Aorta (tissue), 5 donors: ENCODE data around the gene SAMD15. TPM values are rescaled to one million over a fixed set of nuclear protein-coding genes. Genes with fewer than 3 reads are reported as not detected.

Source experiments
- ATAC-seq: fragments of 200-7000 bp; cut with Tn5 transposase; one replicate; pipeline ENCODE4 v1.9.1; 2022; ENCODE audit warnings: moderate library complexity; ENCODE audit not compliant: low FRiP score
- DNase-seq, 2 donors: peaks; one replicate each; pipeline ENCODE4 v3.0.0-alpha.2; 2020
- H3K27ac ChIP-seq, 2 donors: one replicate each; pipeline ENCODE4 v1.5.1; 2013; ENCODE audit warnings: low read length in 2 of 2, mild to moderate bottlenecking in 2 of 2, moderate library complexity in 2 of 2, control low read depth in 1 of 2, inconsistent platforms in 1 of 2, low read depth in 1 of 2
- H3K27me3 ChIP-seq, 2 donors: one replicate each; pipeline ENCODE4 v1.6.1; 2013; ENCODE audit warnings: control low read depth in 1 of 2, low read length in 1 of 2, mild to moderate bottlenecking in 1 of 2, moderate library complexity in 1 of 2; ENCODE audit not compliant: insufficient read depth in 2 of 2, control insufficient read depth in 1 of 2
- H3K36me3 ChIP-seq, 2 donors: one replicate each; pipeline ENCODE4 v1.6.1; 2013; ENCODE audit warnings: control low read depth in 1 of 2, low read length in 1 of 2, mild to moderate bottlenecking in 1 of 2; ENCODE audit not compliant: insufficient read depth in 2 of 2, control insufficient read depth in 1 of 2
- H3K4me1 ChIP-seq, 2 donors: one replicate each; pipeline ENCODE4 v1.6.1; 2013; ENCODE audit warnings: low read length in 2 of 2, control low read depth in 1 of 2, mild to moderate bottlenecking in 1 of 2, moderate library complexity in 1 of 2; ENCODE audit not compliant: insufficient read depth in 2 of 2, control insufficient read depth in 1 of 2
- H3K4me3 ChIP-seq, 2 donors: one replicate each; pipeline ENCODE4 v1.5.1; 2013; ENCODE audit warnings: low read length in 2 of 2, control low read depth in 1 of 2, mild to moderate bottlenecking in 1 of 2
- H3K9me3 ChIP-seq: one replicate; pipeline ENCODE4 v1.6.1; 2013; ENCODE audit warnings: mild to moderate bottlenecking, low read length; ENCODE audit not compliant: control insufficient read depth
- WGBS, 2 donors: extraction: QIAGEN DNeasy Blood & Tissue Kit; methylation state at CpG; one replicate each; pipeline ENCODE4 v1.1.7; 2013; 5-methylcytosine and 5-hydroxymethylcytosine counted together
- intact Hi-C, 2 donors: fragments of 100-400 bp; cut with DNase I; formaldehyde crosslinking; loops; one replicate each; pipeline versions ENCODE4 v1.14.2 to v1.15.0; 2022
- polyA plus RNA-seq, 2 donors: library from polyadenylated mRNA; stranded (reverse); fragments of 200-250 nt; gene quantifications; one replicate each; pipeline ENCODE4 v1.2.3, GENCODE V29; 2013
- total RNA-seq, 2 donors: library from RNA; stranded (reverse); fragmentation: NEBNext Ultra II Directional; extraction: Animal tissue kit (Norgen Biotek cat#: 25700); gene quantifications; one replicate each; pipeline ENCODE4 v1.2.1, GENCODE V29; 2021
- donor health status: healthy with polysubstance abuse.
- donor health status: Bipolar disorder and iron deficiency.
- donor health status: DM: no; HTN: no; CAD: no.
- donor health status: DM: no; HTN: no; CAD: no.
- donor health status: DM: yes; HTN: yes; CAD: no.

Gene SAMD15
- total and polyA plus RNA-seq, 4 donors: 0.36 to 7.4 (median 0.57) TPM

DNA sequence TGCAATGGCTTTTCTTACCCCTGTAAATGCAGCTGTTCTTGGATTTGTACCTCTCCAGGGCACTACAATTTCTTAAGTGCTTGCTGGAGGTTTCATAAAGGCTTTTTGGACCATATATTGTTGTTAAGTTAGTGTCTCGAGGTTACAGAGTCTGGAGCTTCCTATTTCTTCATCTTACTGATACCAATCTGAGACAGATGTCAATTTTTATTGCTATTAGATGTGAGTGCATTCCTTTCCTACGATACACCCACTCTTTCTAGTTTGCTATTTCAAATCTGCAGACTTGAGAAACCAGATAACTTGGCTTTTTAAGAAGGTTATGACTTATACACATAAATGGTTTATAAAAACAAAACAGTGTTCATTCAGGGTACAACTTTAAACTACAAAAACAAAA lies 44.0 kb downstream of the SAMD15 start:
- Histone ChIP-seq H3K9me3 (peaks cover 4% of the 10 kb centered on the region), H3K27ac (no peak overlapping the region), H3K4me3 (no peak overlapping the region), H3K27me3 (no peaks in the 10 kb centered on the region), H3K4me1 (no peaks in the 10 kb centered on the region), H3K36me3 (peaks cover 7 to 9% of the 10 kb centered on the region in 2 donors)
- ATAC-seq: no peak
- intact Hi-C loops: no loop called here
- DNase-seq: no peak
- 34 to 78% methylated on average over 2 of the region's 2 CpGs for WGBS, 2 donors

- no peaks in the 10 kb centered on the region for H3K4me1 ChIP-seq
- H3K9me3 ChIP-seq: peaks cover 4% of the 10 kb centered on the region
- H3K36me3 ChIP-seq: peaks cover 17 to 20% of the 10 kb centered on the region in 2 donors
- ATAC-seq (no peak), DNase-seq (no peak)
- no peak within 1 kb of the TSS for H3K4me3 ChIP-seq
- 98 to 100% methylated on average over 1 of the region's 1 CpG for WGBS, 2 donors
- no peaks in the 10 kb centered on the region for H3K27me3 ChIP-seq
- H3K27ac ChIP-seq: no peak within 1 kb of the TSS
- intact Hi-C loops: no loop called here
These were observed 46.2 kb downstream of the SAMD15 start, which contains the start of gene NOXRED1 for GRCh38 chr14:77423423-77423822. Gene NOXRED1, minus strand, starts transcription at chr14:77423523. Its CDS starts 634 bp downstream, at chr14:77422889.

GRCh38 chr14:77424862-77425261 lies 47.7 kb downstream of the SAMD15 start:
- Histone ChIP-seq H3K4me1 (no peaks in the 10 kb centered on the region), H3K27me3 (no peaks in the 10 kb centered on the region), H3K27ac (no peak overlapping the region), H3K9me3 (peaks cover 2% of the 10 kb centered on the region), H3K36me3 (peaks cover 27 to 29% of the 10 kb centered on the region in 2 donors), H3K4me3 (no peak overlapping the region)
- DNase-seq: no peak
- intact Hi-C loops: no loop called here
- 86 to 87% methylated on average over 3 of the region's 3 CpGs for WGBS, 2 donors
- no peak for ATAC-seq

DNA sequence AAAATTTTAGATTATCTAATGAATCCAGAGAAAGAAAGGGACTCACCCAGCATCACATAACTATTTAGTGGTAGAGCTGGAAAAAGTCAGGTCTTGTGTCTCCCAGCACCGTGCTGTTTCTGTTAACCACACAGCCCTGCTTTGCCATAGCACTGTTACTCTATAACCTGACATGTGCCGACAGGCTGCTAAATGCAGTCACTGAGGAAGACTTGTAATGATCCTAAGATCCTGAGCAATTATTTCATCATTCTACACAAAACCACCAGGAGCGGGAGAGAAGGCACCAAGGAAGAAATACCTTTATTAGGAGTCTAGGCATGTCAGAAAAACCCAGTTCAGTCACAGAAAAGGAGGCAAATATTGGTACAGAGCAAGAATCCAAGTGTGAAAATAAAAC lies 49.2 kb downstream of the SAMD15 start:
- ATAC-seq: no peak
- peaks cover 27 to 29% of the 10 kb centered on the region in 2 donors for H3K36me3 ChIP-seq
- 96 to 98% methylated on average over 3 of the region's 3 CpGs for WGBS, 2 donors
- no peaks in the 10 kb centered on the region for H3K27me3 ChIP-seq
- H3K27ac ChIP-seq: no peak overlapping the region
- H3K4me3 ChIP-seq: no peak overlapping the region
- H3K9me3 ChIP-seq: peaks cover 2% of the 10 kb centered on the region
- H3K4me1 ChIP-seq: no peaks in the 10 kb centered on the region
- no peak for DNase-seq
- intact Hi-C loops: no loop called here

DNA sequence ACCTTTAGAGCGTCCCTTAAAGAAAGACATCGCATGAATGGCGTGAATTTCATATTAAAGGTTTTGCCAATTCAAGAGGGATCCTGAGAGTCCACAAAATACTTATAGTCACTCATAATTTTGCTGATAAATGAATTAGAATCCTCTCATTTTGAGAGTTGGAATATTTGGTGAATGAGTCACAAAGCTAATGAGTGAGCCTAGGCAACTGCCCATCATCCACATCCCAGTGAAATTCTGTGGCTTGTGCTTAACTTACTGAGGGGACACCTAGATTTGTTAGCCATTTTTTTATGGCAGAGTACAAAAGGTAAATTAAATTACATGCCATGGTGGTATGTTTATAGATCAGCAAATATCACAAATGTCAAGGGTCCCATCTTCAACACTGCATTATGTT lies 58.9 kb downstream of the SAMD15 start:
- H3K9me3 ChIP-seq: no peaks in the 10 kb centered on the region
- 96 to 100% methylated on average over 3 of the region's 3 CpGs for WGBS, 2 donors

DNA sequence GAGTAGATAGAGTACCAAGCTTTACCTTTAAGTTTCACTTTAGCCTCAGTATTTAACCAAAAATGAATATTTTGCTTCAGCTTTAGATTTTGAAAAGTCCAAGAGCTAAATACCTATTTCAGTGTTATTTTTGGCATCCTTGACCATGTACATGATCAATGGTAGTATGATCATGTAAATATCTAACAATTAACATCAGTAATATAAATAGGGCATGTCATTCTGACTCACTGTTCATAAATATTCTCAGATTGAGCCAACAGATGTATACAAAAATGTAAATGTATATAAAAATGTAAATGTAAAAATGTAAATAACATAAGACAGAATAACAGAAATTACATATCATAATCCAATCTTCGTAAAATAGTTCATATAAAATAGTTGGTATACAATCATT lies 61.4 kb downstream of the SAMD15 start:
- Histone ChIP-seq H3K4me1 (no peaks in the 10 kb centered on the region), H3K27ac (no peak overlapping the region), H3K4me3 (no peak overlapping the region), H3K36me3 (peaks cover 19% of the 10 kb centered on the region in 2 donors), H3K9me3 (no peaks in the 10 kb centered on the region), H3K27me3 (no peaks in the 10 kb centered on the region)
- no peak for ATAC-seq
- 99 to 100% methylated on average over 1 of the region's 1 CpG for WGBS, 2 donors
- intact Hi-C loops: no loop called here
- DNase-seq: no peak

More for the DNA sequence above, 58.9 kb downstream of the SAMD15 start:
- Histone ChIP-seq H3K36me3 (peaks cover 3 to 11% of the 10 kb centered on the region in 2 donors), H3K4me3 (no peak overlapping the region), H3K27ac (no peak overlapping the region), H3K27me3 (no peaks in the 10 kb centered on the region), H3K4me1 (no peaks in the 10 kb centered on the region)
- intact Hi-C loops: no loop called here
- ATAC-seq: no peak
- no peak for DNase-seq

DNA sequence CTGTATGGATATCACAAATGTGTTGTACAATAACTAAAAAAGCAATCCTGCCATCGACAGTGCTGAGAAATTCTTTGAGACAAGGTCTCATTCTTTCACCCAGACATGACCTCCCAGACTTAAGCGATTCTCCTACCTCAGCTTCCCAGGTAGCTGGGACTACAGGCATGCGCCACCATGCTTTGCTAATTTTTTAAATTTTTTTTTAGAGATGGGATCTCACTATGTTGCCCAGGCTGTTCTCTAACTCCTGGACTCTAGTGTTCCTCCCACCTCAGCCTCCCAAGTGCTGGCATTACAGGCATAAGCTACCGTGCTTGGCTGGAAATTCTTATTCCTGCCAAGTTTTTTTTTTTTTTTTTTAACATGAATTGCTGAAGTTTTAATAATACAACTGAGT lies 62.7 kb downstream of the SAMD15 start:
- H3K4me3 ChIP-seq: no peak overlapping the region
- 84% methylated on average over 4 of the region's 4 CpGs for WGBS, 2 donors
- no peaks in the 10 kb centered on the region for H3K27me3 ChIP-seq
- no peak for ATAC-seq
- H3K9me3 ChIP-seq: no peaks in the 10 kb centered on the region
- intact Hi-C loops: no loop called here
- no peak overlapping the region for H3K27ac ChIP-seq
- H3K4me1 ChIP-seq: no peaks in the 10 kb centered on the region
- peaks cover 19% of the 10 kb centered on the region in 2 donors for H3K36me3 ChIP-seq
- DNase-seq: no peak

Other genes starting within 250 kb of the SAMD15 start
- gene ZDHHC22, start 235.6 kb upstream of the SAMD15 start, total RNA-seq: not detected
- not detected for gene ZDHHC22, start 235.6 kb upstream of the SAMD15 start, polyA plus RNA-seq
- under 1 TPM; 0.06 to 0.26 TPM for gene TMEM63C, start 195.6 kb upstream of the SAMD15 start, total RNA-seq
- under 1 TPM in 1 of 2 donors, not detected in 1; 0.13 TPM for gene TMEM63C, start 195.6 kb upstream of the SAMD15 start, polyA plus RNA-seq
- not detected for gene NGB, start 106.2 kb upstream of the SAMD15 start, total RNA-seq
- gene NGB, start 106.2 kb upstream of the SAMD15 start, polyA plus RNA-seq: not detected
- 10 to 100 TPM; 15.6 to 23.4 TPM for gene POMT2, start 56.5 kb upstream of the SAMD15 start, total RNA-seq
- gene POMT2, start 56.5 kb upstream of the SAMD15 start, polyA plus RNA-seq: 10 to 100 TPM in 1 of 2 donors, 1 to 10 TPM in 1; 3.1 to 20.3 TPM
- 1 to 10 TPM; 5.8 to 8.6 TPM for gene GSTZ1, start 56.3 kb upstream of the SAMD15 start, total RNA-seq
- 10 to 100 TPM in 1 of 2 donors, 1 to 10 TPM in 1; 9.9 to 17.2 TPM for gene GSTZ1, start 56.3 kb upstream of the SAMD15 start, polyA plus RNA-seq
- 1 to 10 TPM; 8.0 to 9.4 TPM for gene TMED8, start 285 bp upstream of the SAMD15 start, total RNA-seq
- 1 to 10 TPM; 2.5 to 4.0 TPM for gene TMED8, start 285 bp upstream of the SAMD15 start, polyA plus RNA-seq
- gene NOXRED1, start 46.1 kb downstream of the SAMD15 start, total RNA-seq: 1 to 10 TPM in 1 of 2 donors, under 1 TPM in 1; 0.32 to 1.0 TPM
- gene NOXRED1, start 46.1 kb downstream of the SAMD15 start, polyA plus RNA-seq: under 1 TPM in 1 of 2 donors, not detected in 1; 0.13 TPM
- 10 to 100 TPM; 13.4 to 17.0 TPM for gene VIPAS39, start 80.2 kb downstream of the SAMD15 start, total RNA-seq
- gene VIPAS39, start 80.2 kb downstream of the SAMD15 start, polyA plus RNA-seq: 10 to 100 TPM in 1 of 2 donors, 1 to 10 TPM in 1; 6.1 to 17.3 TPM
- 100 to 1,000 TPM in 1 of 2 donors, 10 to 100 TPM in 1; 66.5 to 110 TPM for gene AHSA1, start 80.7 kb downstream of the SAMD15 start, total RNA-seq
- gene AHSA1, start 80.7 kb downstream of the SAMD15 start, polyA plus RNA-seq: 10 to 100 TPM; 77.2 to 93.7 TPM
- gene ISM2, start 121.4 kb downstream of the SAMD15 start, total RNA-seq: under 1 TPM in 1 of 2 donors, not detected in 1; 0.39 TPM
- not detected for gene ISM2, start 121.4 kb downstream of the SAMD15 start, polyA plus RNA-seq
- gene SPTLC2, start 239.3 kb downstream of the SAMD15 start, total RNA-seq: 10 to 100 TPM; 37.8 to 45.4 TPM
- 1 to 10 TPM; 2.3 to 3.1 TPM for gene SPTLC2, start 239.3 kb downstream of the SAMD15 start, polyA plus RNA-seq